GM10847 (cell line): ENCODE measurements around the gene ZBTB9.

Experiments
- POLR2A ChIP-seq: IDR thresholded peaks from 2 replicates; pipeline ENCODE4 v1.6.1; 2011; ENCODE audit not compliant: insufficient read length; ENCODE audit errors: extremely low read depth

Gene ZBTB9

GRCh38 chr6:33415831-33416230 lies 38.5 kb upstream of the ZBTB9 start:
- TF ChIP-seq POLR2A: no peak

DNA sequence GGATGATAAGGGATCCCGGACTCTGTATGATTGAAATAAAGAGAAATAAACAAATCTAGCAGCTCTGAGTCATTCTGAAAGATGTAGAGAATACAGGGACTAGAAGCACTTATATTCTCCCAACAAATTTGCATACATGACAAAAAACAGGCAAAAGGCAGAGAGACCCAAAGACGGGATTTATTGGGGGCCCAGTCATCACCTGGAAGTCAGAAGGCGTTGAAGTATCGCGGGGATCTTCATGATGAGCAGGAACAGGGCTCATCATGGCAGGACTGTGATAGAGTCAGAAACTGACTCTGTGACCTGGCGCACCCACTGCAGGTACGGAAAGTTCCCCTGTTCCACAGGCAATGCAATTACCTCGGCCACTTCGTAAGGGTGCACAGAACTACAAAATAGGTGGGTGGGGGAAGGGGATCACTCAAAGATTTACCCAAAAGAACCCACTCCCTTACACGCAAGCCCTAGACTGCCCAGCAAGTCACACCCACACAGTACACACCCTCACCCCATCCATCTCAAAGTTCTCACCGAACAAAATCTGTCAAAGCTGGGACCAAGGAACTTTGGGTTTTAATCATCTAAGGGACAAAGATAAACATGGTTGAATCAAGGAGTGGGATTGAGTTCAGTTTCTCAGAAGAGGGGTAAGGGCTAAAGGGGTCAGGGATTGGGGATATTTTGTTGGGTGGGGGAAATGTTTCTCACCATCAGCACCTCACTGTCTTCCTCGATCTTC lies 37.8 kb upstream of the ZBTB9 start:
- TF ChIP-seq POLR2A: no peak

GRCh38 chr6:33417128-33417902 lies 37.1 kb upstream of the ZBTB9 start:
- TF ChIP-seq POLR2A: no peak

DNA sequence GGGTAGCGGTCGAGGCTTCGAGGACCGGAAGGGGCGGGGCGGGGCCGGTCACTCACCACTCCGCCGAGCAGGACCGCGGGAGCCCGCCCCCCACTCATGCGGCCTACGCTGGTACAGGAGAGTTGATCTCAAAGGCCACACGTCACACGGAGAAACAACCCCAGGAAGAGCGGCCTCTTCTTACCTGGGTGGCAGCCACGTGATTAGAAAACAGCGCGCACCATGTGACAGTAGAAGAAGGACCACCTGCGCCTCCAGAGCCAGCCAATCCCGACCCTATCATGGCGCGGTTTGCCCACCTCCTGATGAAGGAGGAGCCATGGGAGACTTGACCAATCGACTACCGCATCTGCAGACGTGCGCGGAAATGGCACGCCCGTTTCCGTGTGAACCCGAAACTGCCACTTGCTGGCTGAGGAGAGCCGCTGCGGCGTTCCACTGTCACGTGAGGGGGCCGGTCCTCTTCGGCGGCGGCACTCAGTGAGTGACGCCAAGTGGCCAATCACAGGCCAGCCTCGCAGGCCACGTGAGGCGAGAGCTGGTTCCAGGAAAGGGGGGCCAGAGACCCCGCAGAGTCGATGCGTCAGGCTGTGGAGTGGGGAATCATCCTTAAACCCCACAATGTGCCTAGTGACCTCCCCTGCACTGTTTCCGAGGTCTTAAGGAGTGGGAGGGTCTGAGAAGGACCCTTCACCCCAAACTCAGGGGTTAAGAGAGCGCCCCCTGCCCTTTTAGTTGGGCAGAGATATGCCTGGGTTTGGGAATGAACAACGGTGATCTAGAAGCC lies 36.3 kb upstream of the ZBTB9 start, which contains the start of gene CUTA:
CUTA (minus strand) TSS at position 205 of the 787 bp plus-strand sequence; CDS start at position 98, 107 bp downstream.
- TF ChIP-seq POLR2A: peak; percentile 52

GRCh38 chr6:33418690-33419291 lies 35.6 kb upstream of the ZBTB9 start:
- no peak for TF ChIP-seq POLR2A

GRCh38 chr6:33419580-33420490 lies 34.5 kb upstream of the ZBTB9 start, which contains the start of gene SYNGAP1:
SYNGAP1 (plus strand) TSS chr6:33420065; CDS start chr6:33420265, 200 bp downstream.
- TF ChIP-seq POLR2A: no peak

- no peak for TF ChIP-seq POLR2A
These were observed 33.7 kb upstream of the ZBTB9 start for GRCh38 chr6:33420491-33421343.

- TF ChIP-seq POLR2A: no peak
These were observed 33.1 kb upstream of the ZBTB9 start for GRCh38 chr6:33421344-33421643.

- TF ChIP-seq POLR2A: no peak
These were observed 30.6 kb upstream of the ZBTB9 start for GRCh38 chr6:33423777-33424176.

GRCh38 chr6:33424855-33425667 lies 29.3 kb upstream of the ZBTB9 start:
- TF ChIP-seq POLR2A: no peak

DNA sequence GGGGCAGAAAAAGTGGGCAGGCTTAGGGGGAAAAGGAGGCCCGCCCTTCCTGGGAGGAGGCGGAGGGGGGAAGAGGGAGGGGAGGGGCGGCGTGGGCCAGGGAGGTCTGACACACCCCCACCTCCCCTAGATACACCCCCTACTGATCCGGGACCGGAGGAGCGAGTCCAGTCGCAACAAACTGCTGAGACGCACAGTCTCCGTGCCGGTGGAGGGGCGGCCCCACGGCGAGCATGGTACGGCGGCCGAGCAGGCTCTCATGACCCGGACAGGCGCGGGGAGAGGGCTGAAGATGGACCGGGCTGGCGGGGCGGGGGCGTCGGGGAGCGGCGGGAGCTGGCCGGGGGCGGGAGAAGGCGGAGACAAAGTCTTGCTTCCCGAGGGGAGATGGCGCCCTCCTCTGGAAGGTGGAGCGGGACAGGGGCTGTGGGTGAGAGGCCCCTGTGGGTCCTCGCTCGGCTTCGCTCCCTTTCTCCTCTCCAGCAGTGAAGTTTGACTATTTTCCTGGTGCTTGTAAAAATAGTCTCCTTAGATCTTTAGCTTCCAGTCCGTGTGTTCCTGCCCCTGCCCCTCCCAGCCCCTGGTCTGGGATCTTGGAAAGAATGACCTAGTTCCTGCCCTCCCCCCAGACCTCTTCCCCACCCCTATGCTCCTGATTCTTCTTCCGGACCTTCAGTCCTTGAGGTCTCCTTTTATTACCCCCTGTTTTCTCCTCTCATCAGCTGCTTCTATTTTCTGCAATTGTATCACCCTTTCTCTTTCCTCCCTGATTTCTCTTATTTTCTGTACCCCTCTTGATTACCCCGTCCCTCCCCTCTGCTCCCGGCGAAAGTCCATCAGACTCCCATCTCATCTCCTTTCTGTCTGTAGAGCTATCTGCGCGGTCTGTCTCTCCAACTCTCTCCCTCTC lies 28.5 kb upstream of the ZBTB9 start:
- peak; percentile 64 for TF ChIP-seq POLR2A
